ENCODE data around the gene NSMF. TPM values are rescaled to one million over a fixed set of nuclear protein-coding genes. Genes with fewer than 3 reads are reported as not detected.

NSMF gene
- total and polyA plus RNA-seq, 2 experiments from 2014 or later = 20.3 to 103 TPM

GRCh38 chr9:137428311-137428630 is 30.9 kb downstream of the NSMF start:
- ATAC-seq = no peak
- Mint-ChIP-seq H3K27ac (no peak overlapping the region), H3K9me3 (no peaks in the 10 kb centered on the region), H3K27me3 (ENCODE audit: insufficient read depth, low read depth, poor library complexity) (peaks cover 7% of the 10 kb centered on the region), H3K36me3 (ENCODE audit: low read depth) (no peaks in the 10 kb centered on the region), H3K4me3 (no peak overlapping the region), H3K4me1 (no peaks in the 10 kb centered on the region)
- H2AFZ ChIP-seq = no peak overlapping the region
- peaks cover 9% of the 10 kb centered on the region for H3K27me3 ChIP-seq (ENCODE audit: insufficient read depth)
- no peak overlapping the region for H3K27ac ChIP-seq (ENCODE audit: low read depth)
- H4K20me1 ChIP-seq (replicated peaks; ENCODE audit: insufficient read depth) = no peaks in the 10 kb centered on the region
- no peaks in the 10 kb centered on the region; the same call in 1 of the 2 replicates for H3F3A ChIP-seq (replicated peaks; ENCODE audit: low read depth)
- H3K9me2 ChIP-seq (ENCODE audit: insufficient read depth) = no peaks in the 10 kb centered on the region
- no peaks in the 10 kb centered on the region for H3K79me2 ChIP-seq (replicated peaks; ENCODE audit: insufficient read depth)
- TF ChIP-seq REST (IDR thresholded peaks at IDR 0.05; ENCODE audit: unreplicated experiment) (no peak), EZH2 (IDR thresholded peaks at IDR 0.05; ENCODE audit: low read depth, unreplicated experiment) (no peak), POLR2AphosphoS5 (IDR thresholded peaks at IDR 0.05; ENCODE audit: low read depth) (no peak), EZH2phosphoT487 (IDR thresholded peaks at IDR 0.05; ENCODE audit: unreplicated experiment) (no peak), JUNB (IDR thresholded peaks at IDR 0.05; ENCODE audit: unreplicated experiment) (no peak), ZNF462 (CRISPR knock-in tag; IDR thresholded peaks at IDR 0.05) (no peak), STAT1 (IDR thresholded peaks at IDR 0.05; ENCODE audit: unreplicated experiment) (no peak)
- no peaks in the 10 kb centered on the region for H3K4me1 ChIP-seq (ENCODE audit: insufficient read depth)
- H3K4me2 ChIP-seq = no peak overlapping the region
- DNase-seq (ENCODE audit: low spot score) = no peak
- no peak overlapping the region for H3K4me3 ChIP-seq
- no peaks in the 10 kb centered on the region for H3K36me3 ChIP-seq (ENCODE audit: insufficient read depth)
